GM12864 (cell line): ENCODE measurements around the gene ARHGEF1.
A peak's percentile ranks its signal among the peaks of the same experiment; 100 is the strongest.

ENCODE experiments used
- DNase-seq: peaks from one replicate; pipeline ENCODE4 v3.0.0-alpha.2; 2011; ENCODE audit warnings: low read depth
- H3K4me3 ChIP-seq: 2 replicates; pipeline ENCODE4 v1.5.1; 2011; ENCODE audit warnings: mild to moderate bottlenecking, low read depth, low read length, control low read depth
- CTCF ChIP-seq: IDR thresholded peaks from 2 replicates; pipeline ENCODE4 v1.5.1; 2011; ENCODE audit warnings: low read depth, mild to moderate bottlenecking, moderate library complexity, low read length, control low read depth, inconsistent platforms; ENCODE audit errors: missing control alignments

Gene ARHGEF1

GRCh38 chr19:41951686-41952172 lies 68.7 kb downstream of the ARHGEF1 start:
- peak; percentile 100 for TF ChIP-seq CTCF
- H3K4me3 ChIP-seq, result no peak overlapping the region
- DNase-seq, result peak; percentile 52

- no peak for TF ChIP-seq CTCF
- H3K4me3 ChIP-seq, result no peak overlapping the region
- no peak for DNase-seq
These were observed 72.5 kb downstream of the ARHGEF1 start for GRCh38 chr19:41955521-41955920.

GRCh38 chr19:41956621-41957020 lies 73.6 kb downstream of the ARHGEF1 start:
- H3K4me3 ChIP-seq, result no peak overlapping the region
- no peak for DNase-seq
- TF ChIP-seq CTCF, result no peak
